GM12878 (cell line): ENCODE results near the gene PREX1.

Experiments used
- CBFB ChIP-seq: IDR thresholded peaks from 2 replicates; pipeline ENCODE4 v1.6.1; 2016; ENCODE audit warnings: antibody characterized with exemption, low read depth
- CREM ChIP-seq: IDR thresholded peaks from 2 replicates; pipeline ENCODE4 v1.6.1; 2014; ENCODE audit warnings: antibody characterized with exemption, low read depth
- HSF1 ChIP-seq: fragments of 150-350 bp; IDR thresholded peaks from 2 replicates; pipeline ENCODE4 v1.6.1; 2014; ENCODE audit warnings: mild to moderate bottlenecking, low read depth, low read length
- KDM1A ChIP-seq: fragments of 200-600 bp; sonication (generic); IDR thresholded peaks from 2 replicates; pipeline ENCODE4 v1.6.1; 2016; ENCODE audit warnings: borderline replicate concordance
- POLR2AphosphoS5 ChIP-seq: IDR thresholded peaks from 2 replicates; pipeline ENCODE4 v1.6.1; 2011; ENCODE audit warnings: mild to moderate bottlenecking, low read length, inconsistent platforms
- RAD21 ChIP-seq: IDR thresholded peaks from 2 replicates; pipeline ENCODE4 v1.6.1; 2011; ENCODE audit warnings: mild to moderate bottlenecking, low read depth, low read length, moderate library complexity; ENCODE audit not compliant: insufficient read depth
- SP1 ChIP-seq: IDR thresholded peaks from one replicate; pipeline ENCODE4 v1.6.1; 2011; ENCODE audit warnings: low read depth, low read length
- TAF1 ChIP-seq: IDR thresholded peaks from 2 replicates; pipeline ENCODE4 v1.6.1; 2011; ENCODE audit warnings: mild to moderate bottlenecking, low read depth, low read length, borderline replicate concordance
- TBL1XR1 ChIP-seq: IDR thresholded peaks from 2 replicates; pipeline ENCODE4 v1.6.1; 2012; ENCODE audit warnings: low read depth, low read length, improper control_type of control experiment
- YBX1 ChIP-seq: fragments of 450-650 bp; IDR thresholded peaks from 2 replicates; pipeline ENCODE4 v1.6.1; 2016; ENCODE audit warnings: antibody characterized with exemption
- TF ChIP-seq, protein P1 (sequence below), 3 experiments: IDR thresholded peaks in 2 of 3; conservative IDR thresholded peaks in 1 of 3; 2 replicates each; pipeline ENCODE4 v1.5.1; 2011; ENCODE audit warnings: low read depth in 3 of 3, low read length in 3 of 3, mild to moderate bottlenecking in 3 of 3, control low read depth in 2 of 3, moderate library complexity in 2 of 3, inconsistent platforms in 1 of 3, mixed read lengths in 1 of 3; ENCODE audit not compliant: control insufficient read depth in 2 of 3, insufficient read depth in 1 of 3; ENCODE audit errors: extremely low read depth in 1 of 3
- TF ChIP-seq, protein P2 (sequence below): fragments of 450-650 bp; IDR thresholded peaks from 2 replicates; pipeline ENCODE4 v1.6.1; 2017; ENCODE audit warnings: mild to moderate bottlenecking, low read depth, inconsistent platforms; ENCODE audit not compliant: poor library complexity, severe bottlenecking

- TF ChIP-seq YBX1 = no peak
- no peak for TF ChIP-seq HSF1
- no peak for TF ChIP-seq RAD21
- TF ChIP-seq TBL1XR1 = no peak
- no peak for TF ChIP-seq KDM1A
- TF ChIP-seq, protein P1, sequence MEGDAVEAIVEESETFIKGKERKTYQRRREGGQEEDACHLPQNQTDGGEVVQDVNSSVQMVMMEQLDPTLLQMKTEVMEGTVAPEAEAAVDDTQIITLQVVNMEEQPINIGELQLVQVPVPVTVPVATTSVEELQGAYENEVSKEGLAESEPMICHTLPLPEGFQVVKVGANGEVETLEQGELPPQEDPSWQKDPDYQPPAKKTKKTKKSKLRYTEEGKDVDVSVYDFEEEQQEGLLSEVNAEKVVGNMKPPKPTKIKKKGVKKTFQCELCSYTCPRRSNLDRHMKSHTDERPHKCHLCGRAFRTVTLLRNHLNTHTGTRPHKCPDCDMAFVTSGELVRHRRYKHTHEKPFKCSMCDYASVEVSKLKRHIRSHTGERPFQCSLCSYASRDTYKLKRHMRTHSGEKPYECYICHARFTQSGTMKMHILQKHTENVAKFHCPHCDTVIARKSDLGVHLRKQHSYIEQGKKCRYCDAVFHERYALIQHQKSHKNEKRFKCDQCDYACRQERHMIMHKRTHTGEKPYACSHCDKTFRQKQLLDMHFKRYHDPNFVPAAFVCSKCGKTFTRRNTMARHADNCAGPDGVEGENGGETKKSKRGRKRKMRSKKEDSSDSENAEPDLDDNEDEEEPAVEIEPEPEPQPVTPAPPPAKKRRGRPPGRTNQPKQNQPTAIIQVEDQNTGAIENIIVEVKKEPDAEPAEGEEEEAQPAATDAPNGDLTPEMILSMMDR (IDR thresholded peaks at IDR 0.05 in 2 of 3, conservative IDR thresholded peaks at IDR 0.05 in 1 of 3; ENCODE audit: control insufficient read depth in 2 of 3, extremely low read depth in 1 of 3, insufficient read depth in 1 of 3, low read depth in 3 of 3, low read length in 3 of 3) = no peak
- TF ChIP-seq SP1 = no peak
- no peak for TF ChIP-seq POLR2AphosphoS5
- TF ChIP-seq, protein P2, sequence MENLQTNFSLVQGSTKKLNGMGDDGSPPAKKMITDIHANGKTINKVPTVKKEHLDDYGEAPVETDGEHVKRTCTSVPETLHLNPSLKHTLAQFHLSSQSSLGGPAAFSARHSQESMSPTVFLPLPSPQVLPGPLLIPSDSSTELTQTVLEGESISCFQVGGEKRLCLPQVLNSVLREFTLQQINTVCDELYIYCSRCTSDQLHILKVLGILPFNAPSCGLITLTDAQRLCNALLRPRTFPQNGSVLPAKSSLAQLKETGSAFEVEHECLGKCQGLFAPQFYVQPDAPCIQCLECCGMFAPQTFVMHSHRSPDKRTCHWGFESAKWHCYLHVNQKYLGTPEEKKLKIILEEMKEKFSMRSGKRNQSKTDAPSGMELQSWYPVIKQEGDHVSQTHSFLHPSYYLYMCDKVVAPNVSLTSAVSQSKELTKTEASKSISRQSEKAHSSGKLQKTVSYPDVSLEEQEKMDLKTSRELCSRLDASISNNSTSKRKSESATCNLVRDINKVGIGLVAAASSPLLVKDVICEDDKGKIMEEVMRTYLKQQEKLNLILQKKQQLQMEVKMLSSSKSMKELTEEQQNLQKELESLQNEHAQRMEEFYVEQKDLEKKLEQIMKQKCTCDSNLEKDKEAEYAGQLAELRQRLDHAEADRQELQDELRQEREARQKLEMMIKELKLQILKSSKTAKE = no peak
- TF ChIP-seq CBFB = no peak
- TF ChIP-seq TAF1 = no peak
- no peak for TF ChIP-seq CREM
Measured at GRCh38 chr20:48793776-48794175, 34.0 kb downstream of the PREX1 start.
